Measurements from ENCODE around the gene SLC19A3.

DNA sequence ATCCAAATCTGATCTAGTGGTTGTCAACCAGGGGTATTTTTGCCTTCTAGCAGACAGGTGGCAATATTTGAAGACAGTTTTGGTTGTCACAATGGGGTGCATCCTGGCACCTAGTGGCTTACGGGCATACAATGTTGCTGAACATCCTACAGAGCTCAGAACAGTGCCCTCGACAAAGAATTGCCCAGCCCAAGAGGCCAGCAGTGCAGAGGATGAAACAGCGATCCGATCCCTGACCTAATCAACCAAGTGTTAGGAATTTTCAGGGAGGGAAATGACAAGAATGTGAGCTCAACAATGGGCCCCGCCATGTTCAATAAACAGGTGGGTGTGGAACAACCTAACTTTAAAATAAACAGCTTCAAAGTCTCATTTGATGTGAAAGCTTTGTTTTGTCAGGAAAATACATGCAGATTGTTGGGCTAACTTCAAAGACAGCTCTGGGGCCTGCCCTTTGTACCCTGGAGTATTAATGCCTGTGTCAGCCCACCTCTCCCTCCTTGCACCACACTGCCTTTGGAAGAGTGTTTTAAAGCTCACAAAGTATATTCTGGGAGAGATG is 73.8 kb downstream of the SLC19A3 start:
- TF ChIP-seq, protein P1, sequence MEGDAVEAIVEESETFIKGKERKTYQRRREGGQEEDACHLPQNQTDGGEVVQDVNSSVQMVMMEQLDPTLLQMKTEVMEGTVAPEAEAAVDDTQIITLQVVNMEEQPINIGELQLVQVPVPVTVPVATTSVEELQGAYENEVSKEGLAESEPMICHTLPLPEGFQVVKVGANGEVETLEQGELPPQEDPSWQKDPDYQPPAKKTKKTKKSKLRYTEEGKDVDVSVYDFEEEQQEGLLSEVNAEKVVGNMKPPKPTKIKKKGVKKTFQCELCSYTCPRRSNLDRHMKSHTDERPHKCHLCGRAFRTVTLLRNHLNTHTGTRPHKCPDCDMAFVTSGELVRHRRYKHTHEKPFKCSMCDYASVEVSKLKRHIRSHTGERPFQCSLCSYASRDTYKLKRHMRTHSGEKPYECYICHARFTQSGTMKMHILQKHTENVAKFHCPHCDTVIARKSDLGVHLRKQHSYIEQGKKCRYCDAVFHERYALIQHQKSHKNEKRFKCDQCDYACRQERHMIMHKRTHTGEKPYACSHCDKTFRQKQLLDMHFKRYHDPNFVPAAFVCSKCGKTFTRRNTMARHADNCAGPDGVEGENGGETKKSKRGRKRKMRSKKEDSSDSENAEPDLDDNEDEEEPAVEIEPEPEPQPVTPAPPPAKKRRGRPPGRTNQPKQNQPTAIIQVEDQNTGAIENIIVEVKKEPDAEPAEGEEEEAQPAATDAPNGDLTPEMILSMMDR (IDR thresholded peaks at IDR 0.05; ENCODE audit: low read depth, low read length) = peak; percentile 5
- TF ChIP-seq POLR2A (IDR thresholded peaks at IDR 0.05; ENCODE audit: extremely low read depth, insufficient read length) (no peak), MYC (IDR thresholded peaks at IDR 0.05; ENCODE audit: low read depth, low read length) (no peak)
- TF ChIP-seq, protein P2, sequence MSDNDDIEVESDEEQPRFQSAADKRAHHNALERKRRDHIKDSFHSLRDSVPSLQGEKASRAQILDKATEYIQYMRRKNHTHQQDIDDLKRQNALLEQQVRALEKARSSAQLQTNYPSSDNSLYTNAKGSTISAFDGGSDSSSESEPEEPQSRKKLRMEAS (IDR thresholded peaks at IDR 0.05; ENCODE audit: low read depth, low read length) = no peak
